Endometrium (tissue), 2 donors: ENCODE data around the gene CAMK2G.
A peak's percentile ranks its signal among the peaks of the same experiment; 100 is the strongest.
"Not testable (repeated sequence)": the region's sequence is repeated elsewhere in the genome, so short reads cannot be mapped to it uniquely, and the experiment has no call there.

Experiments used
- FAIRE-seq: peaks from 2 replicates; lab custom pipeline; 2012; peaks lifted over from hg19 to GRCh38; lab: Jason Lieb, UNC
- donor health status: control.
- donor health status: control.

CAMK2G gene

GRCh38 chr10:73874267-73875138 is at the start of gene CAMK2G:
TSS of gene CAMK2G (minus strand) at chr10:73874555. CDS start at chr10:73874461, 94 bp downstream.
- FAIRE-seq: no peak

- FAIRE-seq: no peak
These were observed 48.4 kb upstream of the CAMK2G start for GRCh38 chr10:73922864-73923133.

- no peak for FAIRE-seq
These were observed 47.9 kb upstream of the CAMK2G start for GRCh38 chr10:73922007-73922863.

GRCh38 chr10:73920089-73920488 is 45.7 kb upstream of the CAMK2G start:
- FAIRE-seq: no peak

- not testable (repeated sequence) for FAIRE-seq
These were observed 45.1 kb upstream of the CAMK2G start for GRCh38 chr10:73919481-73919880.

GRCh38 chr10:73917566-73918305 is 43.4 kb upstream of the CAMK2G start:
- no peak for FAIRE-seq

GRCh38 chr10:73916761-73917470 is 42.6 kb upstream of the CAMK2G start:
- no peak for FAIRE-seq

DNA sequence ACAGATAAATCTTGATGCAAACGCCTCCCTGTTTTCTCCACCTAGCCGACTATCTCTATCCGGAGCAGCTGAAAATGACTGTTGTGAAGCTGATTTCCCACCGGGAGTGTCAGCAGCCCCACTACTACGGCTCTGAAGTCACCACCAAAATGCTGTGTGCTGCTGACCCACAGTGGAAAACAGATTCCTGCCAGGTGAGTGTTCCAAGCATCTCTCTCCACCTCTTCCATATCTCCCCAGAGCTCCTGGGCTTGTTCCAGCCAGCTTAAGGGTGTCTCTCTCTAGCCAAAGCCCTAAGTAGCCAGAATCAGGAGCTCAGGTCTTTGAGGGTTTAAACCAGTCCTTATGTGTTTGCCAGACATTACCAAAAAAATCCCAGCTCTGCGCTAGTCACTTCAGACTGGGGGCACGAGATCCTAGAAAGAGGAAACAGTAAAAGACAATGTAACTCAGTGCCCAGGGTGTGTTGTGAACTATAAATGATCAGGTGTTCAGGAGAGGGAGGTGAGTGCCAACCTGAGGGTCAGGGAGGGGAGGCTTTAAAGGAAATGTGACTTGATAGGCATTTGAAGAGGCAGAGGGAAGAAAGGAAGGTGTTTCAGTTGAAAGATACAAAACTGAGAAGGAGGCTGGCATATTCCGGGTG is 41.0 kb upstream of the CAMK2G start:
- FAIRE-seq: no peak

- FAIRE-seq: no peak
These were observed 39.7 kb upstream of the CAMK2G start for GRCh38 chr10:73914036-73914435.

GRCh38 chr10:73911553-73912004 is 37.2 kb upstream of the CAMK2G start:
- FAIRE-seq: no peak

GRCh38 chr10:73910764-73911552 is 36.6 kb upstream of the CAMK2G start, which contains the start of gene PLAU:
TSS of gene PLAU (plus strand) at chr10:73911132. CDS start at chr10:73911556, 424 bp downstream.
- FAIRE-seq: no peak

- no peak for FAIRE-seq
These were observed 36.0 kb upstream of the CAMK2G start for GRCh38 chr10:73910401-73910763.

DNA sequence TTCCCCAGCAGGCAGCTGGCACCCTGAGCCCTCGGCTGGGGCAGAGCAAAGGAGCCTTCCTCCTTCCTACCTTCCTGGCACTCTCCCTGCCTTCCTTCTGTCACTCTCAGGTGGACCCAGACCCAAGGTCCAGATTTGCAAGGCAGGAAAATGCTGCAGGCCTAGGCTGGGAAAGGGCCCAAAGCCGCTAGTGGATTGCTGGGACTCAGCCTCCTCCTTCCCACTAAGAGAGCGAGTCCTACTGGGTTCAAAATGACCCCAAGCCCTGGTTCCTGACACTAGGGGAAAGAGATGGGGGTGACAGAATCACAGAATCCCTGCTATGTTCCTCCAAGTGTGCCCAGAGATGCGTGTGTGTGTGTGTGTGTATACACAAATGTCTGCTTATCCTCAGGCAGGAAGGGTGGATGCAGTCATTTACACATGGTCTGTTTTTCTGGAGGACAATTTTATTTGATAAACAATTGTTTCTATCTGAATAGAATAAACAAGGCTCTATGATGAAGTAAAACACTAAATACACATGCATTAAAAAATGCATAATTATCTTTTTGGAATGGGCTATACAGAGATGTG is 35.3 kb upstream of the CAMK2G start:
- FAIRE-seq: no peak

- no peak for FAIRE-seq
These were observed 34.6 kb upstream of the CAMK2G start for GRCh38 chr10:73908853-73909539.

DNA sequence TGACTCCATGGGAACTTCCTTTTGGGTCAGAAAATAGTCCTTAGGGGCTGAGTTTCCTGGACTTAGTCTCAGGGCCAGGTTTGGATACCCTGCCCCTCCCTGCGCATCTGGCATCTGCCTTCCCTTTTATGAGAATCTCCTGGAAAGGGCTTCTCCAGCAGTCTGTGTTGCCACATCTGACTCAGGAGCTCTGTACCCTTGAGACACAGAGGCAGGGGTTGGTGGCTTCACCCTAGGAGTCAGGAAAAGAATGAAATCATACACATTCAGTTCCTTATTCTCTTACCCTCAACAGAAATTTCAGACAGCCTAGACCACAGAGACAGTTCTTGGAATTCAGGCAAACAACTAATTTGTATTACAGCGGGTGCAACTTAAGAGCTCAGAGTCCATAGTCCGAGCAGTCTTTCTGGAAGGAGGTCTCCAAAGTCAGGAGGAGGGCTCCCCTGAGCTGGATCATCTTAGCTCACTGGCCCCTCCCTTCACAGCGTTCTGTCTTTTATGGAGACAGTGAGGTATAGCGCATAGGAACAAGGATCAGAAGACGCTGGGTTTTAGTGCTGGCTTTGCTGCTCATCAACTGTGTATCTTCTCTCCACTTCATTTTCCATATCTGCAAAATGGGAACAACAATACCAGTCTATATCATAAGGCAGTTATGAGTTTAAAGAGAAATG is 33.6 kb upstream of the CAMK2G start:
- FAIRE-seq: no peak

DNA sequence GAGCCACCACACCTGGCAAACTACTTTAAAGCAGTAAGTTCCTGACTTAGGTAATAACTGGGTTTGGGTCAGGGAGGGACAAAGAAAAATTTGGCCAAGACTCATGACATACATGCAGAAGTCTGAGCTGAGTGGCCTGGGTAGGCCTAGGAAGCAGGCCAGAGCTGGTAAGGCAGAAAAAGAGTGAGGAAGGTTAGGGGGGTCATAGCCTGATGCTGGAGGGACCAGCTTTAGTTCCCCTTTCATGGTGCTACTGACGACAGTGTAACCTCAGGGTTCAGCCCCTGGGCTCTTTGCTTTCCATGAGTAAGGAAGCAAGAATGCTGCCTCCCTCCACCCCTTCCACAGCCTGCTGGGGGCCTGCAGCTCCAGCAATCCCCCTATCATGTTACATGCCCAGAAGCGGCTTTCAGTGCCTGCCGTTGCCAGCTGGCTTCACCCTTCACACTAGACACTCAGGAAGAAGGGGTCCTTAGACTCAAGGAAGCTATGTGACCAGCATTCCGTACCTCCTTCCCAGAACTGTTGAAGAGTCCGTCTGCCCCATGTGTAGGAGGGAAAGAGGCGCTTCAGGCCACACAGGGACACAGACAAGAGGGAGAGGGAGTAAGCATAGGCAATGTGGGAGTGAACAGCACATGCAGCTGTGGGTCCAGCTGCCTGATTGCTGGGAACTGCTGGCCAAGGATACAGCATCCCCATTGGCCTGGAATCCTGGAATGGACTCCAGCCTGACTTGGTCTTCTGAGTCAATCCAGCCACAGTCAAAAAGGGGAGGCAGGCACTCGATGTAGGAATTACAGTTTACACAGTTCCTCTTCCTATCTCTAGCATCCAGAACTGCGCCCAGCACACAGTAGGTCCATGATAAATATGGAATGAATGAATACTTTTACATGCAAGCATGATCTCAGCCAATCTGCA is 32.4 kb upstream of the CAMK2G start:
- FAIRE-seq: peak; percentile 90

- no peak for FAIRE-seq
These were observed 31.1 kb upstream of the CAMK2G start for GRCh38 chr10:73905256-73906020.
